Measurements from ENCODE around the gene DXO. TPM values are rescaled to one million over a fixed set of nuclear protein-coding genes. Genes with fewer than 3 reads are reported as not detected.
"Not testable (repeated sequence)": the region's sequence is repeated elsewhere in the genome, so short reads cannot be mapped to it uniquely, and the experiment has no call there.

Gene DXO
- total RNA-seq, 4 donors from 2014 or later: 16.2 to 46.1 (median 34.3) TPM

- peak overlapping the region in 2 of 4 donors; percentile 24 to 55 for H3K27ac ChIP-seq
- H3K36me3 ChIP-seq: peaks cover 0 to 33% (median 0%) of the 10 kb centered on the region in 3 donors
- no peak for TF ChIP-seq EP300 (IDR thresholded peaks at IDR 0.05)
- TF ChIP-seq CTCF (IDR thresholded peaks at IDR 0.05): no peak
- no peak for TF ChIP-seq POLR2A (IDR thresholded peaks at IDR 0.05)
- H3K27me3 ChIP-seq: no peaks in the 10 kb centered on the region
- H3K9me3 ChIP-seq: no peaks in the 10 kb centered on the region
- WGBS, 2 donors: 77 to 83% methylated on average over 3 of the region's 3 CpGs
- no peak for DNase-seq (ENCODE audit: low spot score in 2 of 2)
- H3K4me1 ChIP-seq: peaks cover 0 to 8% (median 2%) of the 10 kb centered on the region in 4 donors
- H3K4me3 ChIP-seq: no peak overlapping the region
Measured at GRCh38 chr6:31979238-31979898, 7.4 kb upstream of the DXO start.

DNA sequence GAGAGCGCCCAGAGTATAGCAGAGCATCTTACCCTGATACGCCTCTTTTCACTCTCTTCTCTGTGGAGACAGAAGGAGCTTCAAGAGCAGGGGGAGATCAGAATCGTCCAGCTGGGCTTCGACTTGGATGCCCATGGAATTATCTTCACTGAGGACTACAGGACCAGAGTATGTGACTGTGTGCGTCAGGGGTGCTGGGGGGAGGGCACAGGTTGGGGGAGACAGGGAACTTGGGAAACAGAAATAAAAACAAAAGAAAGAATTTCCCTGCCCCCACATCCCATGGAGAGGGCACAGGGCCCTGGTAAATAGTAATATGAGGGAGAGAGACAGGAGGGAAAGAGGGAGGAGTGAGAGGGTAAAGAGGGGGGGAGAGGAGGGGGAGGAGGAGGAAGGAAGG, 6.9 kb upstream of the DXO start:
- H3K27me3 ChIP-seq: no peaks in the 10 kb centered on the region
- H3K4me1 ChIP-seq: peaks cover 0 to 12% (median 2%) of the 10 kb centered on the region in 4 donors
- H3K36me3 ChIP-seq: peaks cover 0 to 33% (median 0%) of the 10 kb centered on the region in 3 donors
- peak overlapping the region in 2 of 4 donors; percentile 24 to 26 for H3K27ac ChIP-seq
- WGBS, 2 donors: 81 to 85% methylated on average over 5 of the region's 5 CpGs
- no peak overlapping the region for H3K4me3 ChIP-seq
- H3K9me3 ChIP-seq: no peaks in the 10 kb centered on the region
- no peak for DNase-seq (ENCODE audit: low spot score in 2 of 2)
- TF ChIP-seq CTCF (IDR thresholded peaks at IDR 0.05) (no peak), POLR2A (IDR thresholded peaks at IDR 0.05) (no peak), EP300 (IDR thresholded peaks at IDR 0.05) (no peak)

DNA sequence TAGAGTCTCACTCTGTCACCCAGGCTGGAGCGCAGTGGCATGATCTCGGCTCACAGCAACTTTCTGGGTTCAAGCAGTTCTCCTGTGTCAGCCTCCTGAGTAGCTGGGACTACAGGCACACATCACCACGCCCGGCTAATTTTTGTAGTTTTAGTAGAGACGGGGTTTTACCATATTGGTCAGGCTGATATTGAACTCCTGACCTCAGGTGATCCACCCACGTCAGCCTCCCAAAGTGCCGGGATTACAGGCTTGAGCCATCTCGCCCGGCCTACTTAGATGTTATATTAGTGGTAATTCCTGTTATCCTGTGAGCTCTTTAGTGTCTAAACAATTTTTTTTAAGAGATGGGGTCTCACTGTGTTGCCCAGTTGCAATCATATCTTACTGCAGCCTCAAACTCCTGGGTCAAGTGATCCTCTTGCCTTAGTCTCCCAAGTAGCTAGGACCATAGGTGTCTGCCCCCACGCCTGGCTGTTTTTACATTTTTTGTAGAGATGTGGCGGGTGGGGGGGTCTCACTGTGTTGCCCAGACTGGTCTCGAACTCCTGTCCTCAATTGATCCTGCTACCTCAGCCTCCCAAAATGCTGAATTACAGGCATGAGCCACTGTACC, 6.0 kb upstream of the DXO start:
- H3K9me3 ChIP-seq: no peaks in the 10 kb centered on the region
- no peak for TF ChIP-seq POLR2A (IDR thresholded peaks at IDR 0.05)
- no peak for TF ChIP-seq EP300 (IDR thresholded peaks at IDR 0.05)
- no peak for TF ChIP-seq CTCF (IDR thresholded peaks at IDR 0.05)
- no peak for DNase-seq (ENCODE audit: low spot score in 2 of 2)
- H3K27me3 ChIP-seq: no peaks in the 10 kb centered on the region
- 89 to 90% methylated on average over 12 of the region's 12 CpGs for WGBS, 2 donors
- peaks cover 0 to 21% (median 8%) of the 10 kb centered on the region in 4 donors for H3K4me1 ChIP-seq
- H3K36me3 ChIP-seq: peaks cover 0 to 33% (median 0%) of the 10 kb centered on the region in 3 donors
- peak overlapping the region in 2 of 4 donors; percentile 8 to 18 for H3K27ac ChIP-seq
- H3K4me3 ChIP-seq: no peak overlapping the region

DNA sequence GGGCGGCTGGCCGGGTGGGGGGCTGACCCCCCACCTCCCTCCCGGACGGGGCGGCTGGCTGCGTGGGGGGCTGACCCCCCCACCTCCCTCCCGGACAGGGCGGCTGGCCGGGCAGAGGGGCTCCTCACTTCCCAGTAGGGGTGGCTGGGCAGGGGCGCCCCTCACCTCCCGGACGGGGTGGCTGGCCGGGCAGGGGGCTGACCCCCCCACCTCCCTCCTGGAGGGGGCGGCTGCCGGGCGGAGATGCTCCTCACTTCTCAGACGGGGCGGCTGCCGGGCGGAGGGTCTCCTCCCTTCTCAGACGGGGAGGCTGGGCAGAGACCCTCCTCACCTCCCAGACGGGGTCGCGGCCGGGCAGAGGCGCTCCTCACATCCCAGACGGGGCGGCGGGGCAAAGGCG, 4.1 kb upstream of the DXO start:
- H3K4me1 ChIP-seq: peaks cover 0 to 31% (median 15%) of the 10 kb centered on the region in 4 donors
- not testable (repeated sequence) for H3K9me3 ChIP-seq; H3K27me3 ChIP-seq; DNase-seq (ENCODE audit: low spot score in 2 of 2); H3K27ac ChIP-seq; H3K4me3 ChIP-seq
- 97% methylated on average over 13 of the region's 30 CpGs; no CpG with 5 or more reads in 1 of the 2 donors for WGBS, 2 donors
- peaks cover 0 to 33% (median 0%) of the 10 kb centered on the region in 3 donors for H3K36me3 ChIP-seq

- Histone ChIP-seq H3K36me3 (peaks cover 0 to 45% (median 8%) of the 10 kb centered on the region in 3 donors), H3K27me3 (no peaks in the 10 kb centered on the region), H3K9me3 (no peaks in the 10 kb centered on the region), H3K4me1 (peaks cover 0 to 36% (median 17%) of the 10 kb centered on the region in 4 donors), H3K27ac (peak overlapping the region; percentile 95 to 100 (median 98)), H3K4me3 (peak overlapping the region; percentile 66 to 93 (median 73))
- WGBS, 2 donors: 7 to 8% methylated on average over 9 to 19 of the region's 19 CpGs
- TF ChIP-seq EP300 (IDR thresholded peaks at IDR 0.05): no peak
- TF ChIP-seq POLR2A (IDR thresholded peaks at IDR 0.05): no peak
- no peak for TF ChIP-seq CTCF (IDR thresholded peaks at IDR 0.05)
- DNase-seq (ENCODE audit: low spot score in 2 of 2): no peak
Measured at GRCh38 chr6:31972709-31973350, 892 bp upstream of the DXO start.

Measured in tibial nerve (tissue), 4 donors.